Heart left ventricle (tissue), 16 donors: ENCODE measurements around the gene SKAP2. TPM values are rescaled to one million over a fixed set of nuclear protein-coding genes. Genes with fewer than 3 reads are reported as not detected.

Experiments used
- ATAC-seq, 4 donors: fragments of 200-7000 bp; cut with Tn5 transposase; one replicate each; pipeline ENCODE4 v1.9.1; 2020 to 2022; ENCODE audit warnings: moderate library complexity in 4 of 4, mild to moderate bottlenecking in 3 of 4, moderate number of reproducible peaks in 1 of 4
- DNase-seq, 5 donors: peaks; one replicate each; pipeline ENCODE4 v3.0.0-alpha.2; 2020
- H3K27ac ChIP-seq, 12 donors: fragments of 200-600 bp; sonication (generic) in 4 of 12; one replicate each; pipeline versions ENCODE4 v1.5.0 to v1.8.0; 2016 to 2022; ENCODE audit warnings: mild to moderate bottlenecking in 2 of 12
- H3K27me3 ChIP-seq, 9 donors: fragments of 200-600 bp; sonication (generic) in 2 of 9; one replicate each; pipeline versions ENCODE4 v1.5.1 to v1.8.0; 2016 to 2022; ENCODE audit warnings: mild to moderate bottlenecking in 3 of 9
- H3K36me3 ChIP-seq, 9 donors: fragments of 200-600 bp; sonication (generic) in 2 of 9; one replicate each; pipeline versions ENCODE4 v1.5.0 to v1.8.0; 2018 to 2022; ENCODE audit warnings: mild to moderate bottlenecking in 2 of 9
- H3K4me1 ChIP-seq, 12 donors: fragments of 200-600 bp; sonication (generic) in 4 of 12; one replicate each; pipeline versions ENCODE4 v1.5.0 to v1.8.0; 2016 to 2022; ENCODE audit warnings: mild to moderate bottlenecking in 3 of 12
- H3K4me3 ChIP-seq, 12 donors: fragments of 200-600 bp; sonication (generic) in 4 of 12; one replicate each; pipeline versions ENCODE4 v1.5.0 to v1.8.0; 2017 to 2022; ENCODE audit warnings: mild to moderate bottlenecking in 9 of 12, moderate library complexity in 4 of 12
- H3K9me3 ChIP-seq, 12 donors: fragments of 200-600 bp; sonication (generic) in 4 of 12; one replicate each; pipeline versions ENCODE4 v1.5.0 to v1.8.0; 2016 to 2022; ENCODE audit warnings: mild to moderate bottlenecking in 1 of 12
- POLR2A ChIP-seq, 2 donors: fragments of 450-650 bp; IDR thresholded peaks; one replicate each; pipeline ENCODE4 v1.6.1; 2017; ENCODE audit warnings: antibody characterized with exemption in 2 of 2, mild to moderate bottlenecking in 2 of 2, moderate library complexity in 2 of 2
- WGBS, 4 donors: extraction: QIAGEN DNeasy Blood & Tissue Kit in 2 of 4; methylation state at CpG; one replicate each; pipeline versions ENCODE4 v1.1.5 to v1.1.7; 2013 to 2018; 5-methylcytosine and 5-hydroxymethylcytosine counted together
- intact Hi-C, 10 donors: fragments of 100-400 bp; cut with DNase I; formaldehyde crosslinking; loops; one replicate each; pipeline versions ENCODE4 v1.11.1 to v1.14.2; 2022
- polyA plus RNA-seq, 2 donors: library from polyadenylated mRNA; stranded (reverse); fragments of 200-250 nt; gene quantifications; one replicate each; pipeline ENCODE4 v1.2.3, GENCODE V29; 2013
- total RNA-seq, 9 donors: library from RNA; depleted of rRNA in 2 of 9; stranded (reverse); fragments of >200 nt in 2 of 9; fragmentation: NEBNext Ultra II Directional in 3 of 9; extraction: Animal tissue kit (Norgen Biotek cat#: 25700) in 3 of 9; gene quantifications; one replicate each; pipeline versions ENCODE4 v1.1.0 to v1.2.4, GENCODE V29; 2016 to 2023
- TF ChIP-seq, protein P1 (sequence below), 12 donors: fragments of 200-600 bp; sonication (generic) in 4 of 12; IDR thresholded peaks; one replicate each; pipeline versions ENCODE4 v1.5.0 to v1.8.0; 2018 to 2022; ENCODE audit warnings: antibody characterized with exemption in 12 of 12, mild to moderate bottlenecking in 5 of 12
- donor health status: ischemic (EF 13 %, LVEDD 7.1; RV severe dilation, severe dysfunction).
- donor health status: healthy with polysubstance abuse.
- donor health status: DM: no; HTN: yes; CAD: no.
- donor health status: DM: no; HTN: no; CAD: no.
- donor health status: ischemic (EF 25% LVEDD 6.9; RV normal size, moderate dysfunction).
- donor health status: ischemic (EF 25% LVEDD 5.7; RV mildly dilated, moderate dysfunction).
- donor health status: healthy.
- donor health status: DM: yes; HTN: yes; CAD: no.
- donor health status: ischemic (EF 35%, LVEDD 5.7; RV mildly dilated, moderate dysfunction).
- donor health status: nonischemic (EF 11% LVEDD 7.7; RV severe dilation, severe dysfunction).
- donor health status: DM: yes; HTN: yes; CAD: no.
- donor health status: PGD.
- donor health status: ischemic (EF 29% LVEDD 5.4; RV normal size, mild dysfunction).
- donor health status: nonischemic (EF 23%, LVEDD 6.1; RV moderate dilation, normal function).

The SKAP2 gene
- total and polyA plus RNA-seq, 11 donors: 0.99 to 17.3 (median 3.6) TPM

DNA sequence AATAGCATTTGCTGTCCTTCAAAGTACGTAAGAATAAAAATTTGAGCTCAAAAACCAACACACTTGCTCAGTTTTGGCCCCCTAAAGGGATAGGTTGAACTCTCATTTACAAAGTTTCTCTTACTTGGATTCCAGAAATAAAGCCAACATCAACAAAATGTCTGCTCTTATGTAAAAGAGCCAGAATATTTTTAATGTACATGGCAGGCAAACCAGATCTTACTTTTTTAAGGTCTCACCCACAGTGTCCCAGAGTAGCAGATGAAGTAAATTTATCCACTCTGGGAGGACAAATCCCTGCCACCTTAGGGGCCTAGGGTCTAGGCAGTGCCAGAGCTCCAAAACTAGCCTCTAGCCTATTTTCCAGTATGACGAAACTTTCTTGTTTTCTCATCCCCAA lies 159.6 kb downstream of the SKAP2 start:
- intact Hi-C loops: no loop called here
- TF ChIP-seq, protein P1, sequence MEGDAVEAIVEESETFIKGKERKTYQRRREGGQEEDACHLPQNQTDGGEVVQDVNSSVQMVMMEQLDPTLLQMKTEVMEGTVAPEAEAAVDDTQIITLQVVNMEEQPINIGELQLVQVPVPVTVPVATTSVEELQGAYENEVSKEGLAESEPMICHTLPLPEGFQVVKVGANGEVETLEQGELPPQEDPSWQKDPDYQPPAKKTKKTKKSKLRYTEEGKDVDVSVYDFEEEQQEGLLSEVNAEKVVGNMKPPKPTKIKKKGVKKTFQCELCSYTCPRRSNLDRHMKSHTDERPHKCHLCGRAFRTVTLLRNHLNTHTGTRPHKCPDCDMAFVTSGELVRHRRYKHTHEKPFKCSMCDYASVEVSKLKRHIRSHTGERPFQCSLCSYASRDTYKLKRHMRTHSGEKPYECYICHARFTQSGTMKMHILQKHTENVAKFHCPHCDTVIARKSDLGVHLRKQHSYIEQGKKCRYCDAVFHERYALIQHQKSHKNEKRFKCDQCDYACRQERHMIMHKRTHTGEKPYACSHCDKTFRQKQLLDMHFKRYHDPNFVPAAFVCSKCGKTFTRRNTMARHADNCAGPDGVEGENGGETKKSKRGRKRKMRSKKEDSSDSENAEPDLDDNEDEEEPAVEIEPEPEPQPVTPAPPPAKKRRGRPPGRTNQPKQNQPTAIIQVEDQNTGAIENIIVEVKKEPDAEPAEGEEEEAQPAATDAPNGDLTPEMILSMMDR (IDR thresholded peaks at IDR 0.05): no peak
- no peak for TF ChIP-seq POLR2A (IDR thresholded peaks at IDR 0.05)
- Histone ChIP-seq H3K9me3 (no peaks in the 10 kb centered on the region), H3K27ac (no peak overlapping the region), H3K4me1 (peaks cover 0 to 7% (median 3%) of the 10 kb centered on the region in 12 donors), H3K4me3 (no peak overlapping the region), H3K36me3 (no peaks in the 10 kb centered on the region), H3K27me3 (no peaks in the 10 kb centered on the region)
- DNase-seq: no peak
- no peak for ATAC-seq
- WGBS, 4 donors: 77 to 84% (median 79%) methylated on average over 2 of the region's 2 CpGs

GRCh38 chr7:26704036-26704435 lies 160.4 kb downstream of the SKAP2 start:
- TF ChIP-seq, protein P1 (IDR thresholded peaks at IDR 0.05): no peak
- TF ChIP-seq POLR2A (IDR thresholded peaks at IDR 0.05): no peak
- DNase-seq (no peak), ATAC-seq (no peak)
- intact Hi-C loops: no loop called here
- Histone ChIP-seq H3K27me3 (no peaks in the 10 kb centered on the region), H3K36me3 (no peaks in the 10 kb centered on the region), H3K4me3 (no peak overlapping the region), H3K4me1 (peaks cover 0 to 7% (median 3%) of the 10 kb centered on the region in 12 donors), H3K27ac (no peak overlapping the region), H3K9me3 (no peaks in the 10 kb centered on the region)
- 64 to 77% (median 68%) methylated on average over 1 of the region's 1 CpG for WGBS, 4 donors

DNA sequence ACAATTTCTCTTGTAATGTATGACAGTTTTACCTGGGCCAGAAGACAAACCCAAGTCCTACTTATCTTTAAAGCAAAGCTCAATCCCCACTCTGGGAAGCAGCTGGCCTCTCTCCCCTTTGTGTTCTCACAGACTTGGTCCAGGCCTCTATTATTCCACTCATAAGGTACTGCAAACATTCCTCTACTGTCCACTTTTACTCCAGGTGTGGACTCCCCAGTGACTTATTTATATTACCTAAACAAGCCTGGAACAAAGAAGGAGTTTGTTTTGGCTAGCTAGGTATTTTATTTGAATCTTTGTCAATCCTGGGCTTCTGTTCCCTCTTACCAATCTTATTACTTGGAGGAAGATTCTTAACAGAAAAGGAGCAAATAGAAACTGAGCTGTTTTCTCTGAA lies 163.5 kb downstream of the SKAP2 start:
- DNase-seq (no peak), ATAC-seq (no peak)
- H3K4me3 ChIP-seq: no peak overlapping the region
- no peak for TF ChIP-seq POLR2A (IDR thresholded peaks at IDR 0.05)
- TF ChIP-seq, protein P1 (IDR thresholded peaks at IDR 0.05): no peak
- H3K27ac ChIP-seq: no peak overlapping the region
- H3K27me3 ChIP-seq: peaks cover 0 to 6% (median 0%) of the 10 kb centered on the region in 9 donors
- H3K36me3 ChIP-seq: no peaks in the 10 kb centered on the region
- no peaks in the 10 kb centered on the region for H3K9me3 ChIP-seq
- intact Hi-C loops: no loop called here
- peaks cover 0 to 7% (median 2%) of the 10 kb centered on the region in 12 donors for H3K4me1 ChIP-seq

- DNase-seq (no peak), ATAC-seq (no peak)
- Histone ChIP-seq H3K4me1 (peaks cover 0 to 7% (median 0%) of the 10 kb centered on the region in 12 donors), H3K36me3 (no peaks in the 10 kb centered on the region), H3K4me3 (no peak overlapping the region), H3K27ac (no peak overlapping the region), H3K9me3 (no peaks in the 10 kb centered on the region), H3K27me3 (peaks cover 0 to 6% (median 0%) of the 10 kb centered on the region in 9 donors)
- WGBS, 4 donors: 94 to 100% (median 95%) methylated on average over 5 of the region's 5 CpGs
- intact Hi-C loops: no loop called here
- no peak for TF ChIP-seq POLR2A (IDR thresholded peaks at IDR 0.05)
- TF ChIP-seq, protein P1 (IDR thresholded peaks at IDR 0.05): no peak
These were observed 164.0 kb downstream of the SKAP2 start for GRCh38 chr7:26700386-26700785.
